ENCODE results near the gene OR56B1.

Gene OR56B1

DNA sequence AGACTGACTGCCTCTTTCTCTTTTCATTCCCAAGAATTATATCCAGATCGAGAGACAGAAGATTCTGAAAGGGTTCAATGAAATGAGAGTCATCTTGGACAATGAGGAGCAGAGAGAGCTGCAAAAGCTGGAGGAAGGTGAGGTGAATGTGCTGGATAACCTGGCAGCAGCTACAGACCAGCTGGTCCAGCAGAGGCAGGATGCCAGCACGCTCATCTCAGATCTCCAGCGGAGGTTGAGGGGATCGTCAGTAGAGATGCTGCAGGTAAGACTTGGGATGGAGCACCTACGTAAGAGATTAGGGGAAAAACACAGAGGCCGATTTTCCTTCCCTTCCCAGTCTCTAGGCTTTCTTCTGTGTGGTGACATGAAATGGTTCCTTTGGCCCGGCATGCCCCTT, 38.0 kb upstream of the OR56B1 start:
- no peaks in the 10 kb centered on the region for H3K27me3 ChIP-seq (ENCODE audit: insufficient read depth, low read length)
- H3F3A ChIP-seq (ENCODE audit: insufficient read depth, low read length) = no peaks in the 10 kb centered on the region
- no peak overlapping the region for H3K4me3 ChIP-seq (ENCODE audit: low read depth, low read length, poor library complexity, severe bottlenecking)
- no peaks in the 10 kb centered on the region for H3K79me2 ChIP-seq (ENCODE audit: insufficient read depth, low read length)
- no peak for TF ChIP-seq EZH2 (IDR thresholded peaks at IDR 0.05; ENCODE audit: borderline replicate concordance, low read length)
- TF ChIP-seq, protein P1, sequence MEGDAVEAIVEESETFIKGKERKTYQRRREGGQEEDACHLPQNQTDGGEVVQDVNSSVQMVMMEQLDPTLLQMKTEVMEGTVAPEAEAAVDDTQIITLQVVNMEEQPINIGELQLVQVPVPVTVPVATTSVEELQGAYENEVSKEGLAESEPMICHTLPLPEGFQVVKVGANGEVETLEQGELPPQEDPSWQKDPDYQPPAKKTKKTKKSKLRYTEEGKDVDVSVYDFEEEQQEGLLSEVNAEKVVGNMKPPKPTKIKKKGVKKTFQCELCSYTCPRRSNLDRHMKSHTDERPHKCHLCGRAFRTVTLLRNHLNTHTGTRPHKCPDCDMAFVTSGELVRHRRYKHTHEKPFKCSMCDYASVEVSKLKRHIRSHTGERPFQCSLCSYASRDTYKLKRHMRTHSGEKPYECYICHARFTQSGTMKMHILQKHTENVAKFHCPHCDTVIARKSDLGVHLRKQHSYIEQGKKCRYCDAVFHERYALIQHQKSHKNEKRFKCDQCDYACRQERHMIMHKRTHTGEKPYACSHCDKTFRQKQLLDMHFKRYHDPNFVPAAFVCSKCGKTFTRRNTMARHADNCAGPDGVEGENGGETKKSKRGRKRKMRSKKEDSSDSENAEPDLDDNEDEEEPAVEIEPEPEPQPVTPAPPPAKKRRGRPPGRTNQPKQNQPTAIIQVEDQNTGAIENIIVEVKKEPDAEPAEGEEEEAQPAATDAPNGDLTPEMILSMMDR (IDR thresholded peaks at IDR 0.05; ENCODE audit: low read length) = no peak
- no peak overlapping the region for H2AFZ ChIP-seq (ENCODE audit: low read length)
- peaks cover 60% of the 10 kb centered on the region for H3K36me3 ChIP-seq (ENCODE audit: insufficient read depth, low read length)
- no peaks in the 10 kb centered on the region for H4K20me1 ChIP-seq (ENCODE audit: insufficient read depth, low read length)
- no peaks in the 10 kb centered on the region for H3K9me2 ChIP-seq (ENCODE audit: low read depth, low read length)
- H3K27ac ChIP-seq (ENCODE audit: low read depth, low read length, poor library complexity, severe bottlenecking) = no peak overlapping the region
- no peak overlapping the region for H3K4me2 ChIP-seq (ENCODE audit: low read length)
- peaks cover 13% of the 10 kb centered on the region for H3K4me1 ChIP-seq (ENCODE audit: insufficient read depth, low read length, severe bottlenecking)
- no peak overlapping the region for H3K9ac ChIP-seq (ENCODE audit: low read length)
- no peaks in the 10 kb centered on the region for H3K9me3 ChIP-seq (ENCODE audit: low read length)

- Histone ChIP-seq H3F3A (ENCODE audit: insufficient read depth, low read length) (no peaks in the 10 kb centered on the region), H3K9me3 (ENCODE audit: low read length) (no peaks in the 10 kb centered on the region), H4K20me1 (ENCODE audit: insufficient read depth, low read length) (no peaks in the 10 kb centered on the region), H2AFZ (ENCODE audit: low read length) (no peak overlapping the region), H3K27ac (ENCODE audit: low read depth, low read length, poor library complexity, severe bottlenecking) (peak overlapping the region; percentile 36), H3K27me3 (ENCODE audit: insufficient read depth, low read length) (no peaks in the 10 kb centered on the region), H3K9ac (ENCODE audit: low read length) (no peak overlapping the region), H3K4me1 (ENCODE audit: insufficient read depth, low read length, severe bottlenecking) (peaks cover 13% of the 10 kb centered on the region), H3K4me2 (ENCODE audit: low read length) (peak overlapping the region; percentile 41; the same call in 1 of the 2 replicates), H3K79me2 (ENCODE audit: insufficient read depth, low read length) (no peaks in the 10 kb centered on the region), H3K4me3 (ENCODE audit: low read depth, low read length, poor library complexity, severe bottlenecking) (no peak overlapping the region), H3K36me3 (ENCODE audit: insufficient read depth, low read length) (peaks cover 71% of the 10 kb centered on the region), H3K9me2 (ENCODE audit: low read depth, low read length) (no peaks in the 10 kb centered on the region)
- TF ChIP-seq EZH2 (IDR thresholded peaks at IDR 0.05; ENCODE audit: borderline replicate concordance, low read length) = no peak
- TF ChIP-seq, protein P1 (IDR thresholded peaks at IDR 0.05; ENCODE audit: low read length) = no peak
These were observed 35.7 kb upstream of the OR56B1 start for GRCh38 chr11:5700421-5701054.

GRCh38 chr11:5701055-5701577, 35.1 kb upstream of the OR56B1 start:
- H3K27me3 ChIP-seq (ENCODE audit: insufficient read depth, low read length) = no peaks in the 10 kb centered on the region
- peaks cover 75% of the 10 kb centered on the region for H3K36me3 ChIP-seq (ENCODE audit: insufficient read depth, low read length)
- no peaks in the 10 kb centered on the region for H3F3A ChIP-seq (ENCODE audit: insufficient read depth, low read length)
- TF ChIP-seq EZH2 (IDR thresholded peaks at IDR 0.05; ENCODE audit: borderline replicate concordance, low read length) = no peak
- TF ChIP-seq, protein P1 (IDR thresholded peaks at IDR 0.05; ENCODE audit: low read length) = no peak
- H3K4me1 ChIP-seq (ENCODE audit: insufficient read depth, low read length, severe bottlenecking) = peaks cover 13% of the 10 kb centered on the region
- H3K4me3 ChIP-seq (ENCODE audit: low read depth, low read length, poor library complexity, severe bottlenecking) = no peak overlapping the region
- H4K20me1 ChIP-seq (ENCODE audit: insufficient read depth, low read length) = no peaks in the 10 kb centered on the region
- no peak overlapping the region for H3K27ac ChIP-seq (ENCODE audit: low read depth, low read length, poor library complexity, severe bottlenecking)
- no peaks in the 10 kb centered on the region for H3K9me3 ChIP-seq (ENCODE audit: low read length)
- no peaks in the 10 kb centered on the region for H3K79me2 ChIP-seq (ENCODE audit: insufficient read depth, low read length)
- no peak overlapping the region for H3K9ac ChIP-seq (ENCODE audit: low read length)
- no peak overlapping the region for H3K4me2 ChIP-seq (ENCODE audit: low read length)
- no peak overlapping the region for H2AFZ ChIP-seq (ENCODE audit: low read length)
- H3K9me2 ChIP-seq (ENCODE audit: low read depth, low read length) = no peaks in the 10 kb centered on the region
